C4-2B (cell line): ENCODE data around the gene ZNF711.

Experiments used
- H3K27ac ChIP-seq: fragments of 450-650 bp; 2 replicates; pipeline ENCODE4 v1.5.1; 2017
- CTCF ChIP-seq: fragments of 450-650 bp; conservative IDR thresholded peaks from 2 replicates; pipeline ENCODE4 v1.5.1; 2017; ENCODE audit warnings: mild to moderate bottlenecking
- ZFX ChIP-seq: fragments of 450-650 bp; IDR thresholded peaks from 2 replicates; pipeline ENCODE4 v1.6.1; 2017

ZNF711 gene

GRCh38 chrX:85243761-85244449 lies at the start of gene ZNF711, which contains the start of gene SATL1:
ZNF711 (plus strand) TSS chrX:85243991; CDS start chrX:85247573, 3,582 bp downstream.
SATL1 (minus strand) TSS chrX:85243779; CDS start chrX:85108968, 134,811 bp downstream.
- TF ChIP-seq CTCF (no peak), ZFX (no peak)
- no peak within 1 kb of the TSS for H3K27ac ChIP-seq

- no peak for TF ChIP-seq CTCF
- TF ChIP-seq ZFX, result no peak
- H3K27ac ChIP-seq, result no peak overlapping the region
Measured at GRCh38 chrX:85196319-85196718, 47.5 kb upstream of the ZNF711 start.

GRCh38 chrX:85203461-85203970 lies 40.3 kb upstream of the ZNF711 start:
- no peak for TF ChIP-seq ZFX
- TF ChIP-seq CTCF, result no peak
- H3K27ac ChIP-seq, result no peak overlapping the region

- TF ChIP-seq ZFX (no peak), CTCF (no peak)
- H3K27ac ChIP-seq, result no peak overlapping the region
Measured at GRCh38 chrX:85213792-85214530, 29.8 kb upstream of the ZNF711 start.

GRCh38 chrX:85215946-85216345 lies 27.8 kb upstream of the ZNF711 start:
- no peak overlapping the region for H3K27ac ChIP-seq
- TF ChIP-seq ZFX (no peak), CTCF (no peak)

GRCh38 chrX:85221361-85221760 lies 22.4 kb upstream of the ZNF711 start:
- TF ChIP-seq CTCF (no peak), ZFX (no peak)

GRCh38 chrX:85223359-85223758 lies 20.4 kb upstream of the ZNF711 start:
- H3K27ac ChIP-seq, result no peak overlapping the region
- no peak for TF ChIP-seq ZFX
- no peak for TF ChIP-seq CTCF

More at GRCh38 chrX:85221361-85221760, 22.4 kb upstream of the ZNF711 start:
- H3K27ac ChIP-seq, result no peak overlapping the region
